Muscle layer of duodenum (tissue), 2 donors: ENCODE results near the gene SLC25A15.

ENCODE experiments used
- H3K27ac ChIP-seq: one replicate; pipeline ENCODE4 v1.7.0; 2013; ENCODE audit warnings: mild to moderate bottlenecking, low read length
- H3K27me3 ChIP-seq: one replicate; pipeline ENCODE4 v1.7.0; 2013; ENCODE audit warnings: low read depth, mild to moderate bottlenecking, control low read depth, low read length
- H3K36me3 ChIP-seq, 2 donors: one replicate each; pipeline ENCODE4 v1.7.0; 2013; ENCODE audit warnings: low read length in 2 of 2, control low read depth in 1 of 2, mild to moderate bottlenecking in 1 of 2; ENCODE audit not compliant: insufficient read depth in 2 of 2, control insufficient read depth in 1 of 2
- H3K4me1 ChIP-seq, 2 donors: one replicate each; pipeline ENCODE4 v1.7.0; 2013; ENCODE audit warnings: low read length in 2 of 2, mild to moderate bottlenecking in 2 of 2, control low read depth in 1 of 2, moderate library complexity in 1 of 2; ENCODE audit not compliant: insufficient read depth in 2 of 2, control insufficient read depth in 1 of 2
- H3K4me3 ChIP-seq, 2 donors: one replicate each; pipeline ENCODE4 v1.7.0; 2013; ENCODE audit warnings: low read length in 2 of 2, low read depth in 1 of 2, mild to moderate bottlenecking in 1 of 2
- H3K9me3 ChIP-seq, 2 donors: one replicate each; pipeline ENCODE4 v1.7.0; 2013; ENCODE audit warnings: low read length in 2 of 2, control low read depth in 1 of 2, mild to moderate bottlenecking in 1 of 2; ENCODE audit not compliant: control insufficient read depth in 1 of 2
- donor health status: healthy.

The SLC25A15 gene

GRCh38 chr13:40789275-40790153 is at the start of gene SLC25A15:
Gene SLC25A15, plus strand, starts transcription at chr13:40789611. Its CDS starts 3,616 bp downstream, at chr13:40793227.
- Histone ChIP-seq H3K4me1 (no peaks in the 10 kb centered on the region), H3K4me3 (peak within 1 kb of the TSS; percentile 69 to 76), H3K9me3 (no peaks in the 10 kb centered on the region), H3K27ac (peak within 1 kb of the TSS; percentile 67), H3K36me3 (peaks cover 0 to 7% of the 10 kb centered on the region in 2 donors), H3K27me3 (no peaks in the 10 kb centered on the region)

- Histone ChIP-seq H3K9me3 (no peaks in the 10 kb centered on the region), H3K27ac (no peak overlapping the region), H3K4me3 (no peak overlapping the region), H3K4me1 (no peaks in the 10 kb centered on the region), H3K27me3 (no peaks in the 10 kb centered on the region), H3K36me3 (peaks cover 12 to 44% of the 10 kb centered on the region in 2 donors)
These were observed 40.1 kb upstream of the SLC25A15 start for GRCh38 chr13:40749327-40749726.

- Histone ChIP-seq H3K9me3 (no peaks in the 10 kb centered on the region), H3K27ac (no peak overlapping the region), H3K27me3 (no peaks in the 10 kb centered on the region), H3K36me3 (peaks cover 19 to 37% of the 10 kb centered on the region in 2 donors), H3K4me1 (no peaks in the 10 kb centered on the region), H3K4me3 (no peak overlapping the region)
These were observed 34.2 kb upstream of the SLC25A15 start for GRCh38 chr13:40755082-40755700.

GRCh38 chr13:40756042-40756441 is 33.4 kb upstream of the SLC25A15 start:
- H3K27me3 ChIP-seq, result no peaks in the 10 kb centered on the region
- peaks cover 19 to 37% of the 10 kb centered on the region in 2 donors for H3K36me3 ChIP-seq
- H3K9me3 ChIP-seq, result no peaks in the 10 kb centered on the region
- no peaks in the 10 kb centered on the region for H3K4me1 ChIP-seq
- no peak overlapping the region for H3K4me3 ChIP-seq
- no peak overlapping the region for H3K27ac ChIP-seq

GRCh38 chr13:40758811-40759210 is 30.6 kb upstream of the SLC25A15 start:
- H3K4me1 ChIP-seq, result no peaks in the 10 kb centered on the region
- H3K4me3 ChIP-seq, result no peak overlapping the region
- H3K9me3 ChIP-seq, result no peaks in the 10 kb centered on the region
- H3K36me3 ChIP-seq, result peaks cover 15 to 25% of the 10 kb centered on the region in 2 donors
- H3K27me3 ChIP-seq, result no peaks in the 10 kb centered on the region
- H3K27ac ChIP-seq, result no peak overlapping the region

GRCh38 chr13:40762849-40763248 is 26.6 kb upstream of the SLC25A15 start:
- Histone ChIP-seq H3K27me3 (no peaks in the 10 kb centered on the region), H3K9me3 (no peaks in the 10 kb centered on the region), H3K27ac (no peak overlapping the region), H3K4me1 (no peaks in the 10 kb centered on the region), H3K4me3 (no peak overlapping the region), H3K36me3 (peaks cover 8 to 18% of the 10 kb centered on the region in 2 donors)

- no peak overlapping the region for H3K27ac ChIP-seq
- H3K36me3 ChIP-seq, result peaks cover 4 to 18% of the 10 kb centered on the region in 2 donors
- peaks cover 1 to 4% of the 10 kb centered on the region in 2 donors for H3K4me1 ChIP-seq
- no peaks in the 10 kb centered on the region for H3K27me3 ChIP-seq
- no peaks in the 10 kb centered on the region for H3K9me3 ChIP-seq
- no peak overlapping the region for H3K4me3 ChIP-seq
These were observed 24.6 kb upstream of the SLC25A15 start for GRCh38 chr13:40764587-40765403.

- Histone ChIP-seq H3K9me3 (no peaks in the 10 kb centered on the region), H3K27me3 (no peaks in the 10 kb centered on the region), H3K36me3 (peaks cover 4 to 18% of the 10 kb centered on the region in 2 donors), H3K27ac (no peak overlapping the region), H3K4me1 (peaks cover 9 to 11% of the 10 kb centered on the region in 2 donors), H3K4me3 (no peak overlapping the region)
These were observed 23.8 kb upstream of the SLC25A15 start for GRCh38 chr13:40765602-40766001.

- Histone ChIP-seq H3K27ac (peak overlapping the region; percentile 96), H3K4me3 (peak overlapping the region; percentile 75 to 98), H3K27me3 (no peaks in the 10 kb centered on the region), H3K9me3 (no peaks in the 10 kb centered on the region), H3K4me1 (peaks cover 9 to 11% of the 10 kb centered on the region in 2 donors), H3K36me3 (peaks cover 0 to 10% of the 10 kb centered on the region in 2 donors)
These were observed 19.4 kb upstream of the SLC25A15 start for GRCh38 chr13:40769970-40770369.

GRCh38 chr13:40770609-40770933 is 18.8 kb upstream of the SLC25A15 start:
- Histone ChIP-seq H3K4me3 (peak overlapping the region; percentile 75 to 98), H3K9me3 (no peaks in the 10 kb centered on the region), H3K4me1 (peaks cover 9 to 11% of the 10 kb centered on the region in 2 donors), H3K27me3 (no peaks in the 10 kb centered on the region), H3K36me3 (peaks cover 0 to 7% of the 10 kb centered on the region in 2 donors), H3K27ac (peak overlapping the region; percentile 96)
